Upper lobe of left lung (tissue), 4 donors: Measurements from ENCODE around the gene ENKUR.

Experiments used
- POLR2A ChIP-seq, 4 donors: fragments of 450-650 bp; IDR thresholded peaks; one replicate each; pipeline ENCODE4 v1.5.1; 2016 to 2017; ENCODE audit warnings: antibody characterized with exemption in 4 of 4, mild to moderate bottlenecking in 2 of 4
- TF ChIP-seq, protein P1 (sequence below), 6 experiments: fragments of 450-650 bp in 4 of 6; fragments of 200-600 bp in 2 of 6; sonication (generic) in 2 of 6; IDR thresholded peaks; one replicate each; pipeline ENCODE4 v1.5.1; 2016 to 2019; ENCODE audit warnings: antibody characterized with exemption in 6 of 6

DNA sequence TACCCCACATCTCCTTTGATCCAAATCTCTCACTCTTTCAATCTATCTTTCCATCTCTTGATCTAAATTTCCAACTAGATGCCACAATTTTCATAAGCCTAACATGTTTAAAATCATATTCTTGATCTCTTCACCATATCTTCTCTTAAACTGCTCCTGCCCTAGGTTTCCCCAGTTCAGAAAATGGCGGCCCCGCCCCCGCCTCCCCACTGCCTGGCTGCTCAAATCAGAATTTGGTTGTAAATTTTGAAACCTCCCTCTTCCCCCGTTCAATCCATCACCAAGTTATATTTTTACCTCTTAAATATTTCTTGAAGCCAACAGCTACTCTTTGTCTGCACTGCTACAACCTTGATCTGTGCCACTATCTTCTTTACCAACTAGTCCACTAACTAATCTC is 36.3 kb downstream of the ENKUR start:
- TF ChIP-seq, protein P1, sequence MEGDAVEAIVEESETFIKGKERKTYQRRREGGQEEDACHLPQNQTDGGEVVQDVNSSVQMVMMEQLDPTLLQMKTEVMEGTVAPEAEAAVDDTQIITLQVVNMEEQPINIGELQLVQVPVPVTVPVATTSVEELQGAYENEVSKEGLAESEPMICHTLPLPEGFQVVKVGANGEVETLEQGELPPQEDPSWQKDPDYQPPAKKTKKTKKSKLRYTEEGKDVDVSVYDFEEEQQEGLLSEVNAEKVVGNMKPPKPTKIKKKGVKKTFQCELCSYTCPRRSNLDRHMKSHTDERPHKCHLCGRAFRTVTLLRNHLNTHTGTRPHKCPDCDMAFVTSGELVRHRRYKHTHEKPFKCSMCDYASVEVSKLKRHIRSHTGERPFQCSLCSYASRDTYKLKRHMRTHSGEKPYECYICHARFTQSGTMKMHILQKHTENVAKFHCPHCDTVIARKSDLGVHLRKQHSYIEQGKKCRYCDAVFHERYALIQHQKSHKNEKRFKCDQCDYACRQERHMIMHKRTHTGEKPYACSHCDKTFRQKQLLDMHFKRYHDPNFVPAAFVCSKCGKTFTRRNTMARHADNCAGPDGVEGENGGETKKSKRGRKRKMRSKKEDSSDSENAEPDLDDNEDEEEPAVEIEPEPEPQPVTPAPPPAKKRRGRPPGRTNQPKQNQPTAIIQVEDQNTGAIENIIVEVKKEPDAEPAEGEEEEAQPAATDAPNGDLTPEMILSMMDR (IDR thresholded peaks at IDR 0.05), result no peak
- no peak for TF ChIP-seq POLR2A (IDR thresholded peaks at IDR 0.05)
